ENCODE data around the gene TRAPPC3. TPM values are rescaled to one million over a fixed set of nuclear protein-coding genes. Genes with fewer than 3 reads are reported as not detected.

The TRAPPC3 gene
- total RNA-seq, 1 experiment from 2014 or later, result 86.6 TPM

DNA sequence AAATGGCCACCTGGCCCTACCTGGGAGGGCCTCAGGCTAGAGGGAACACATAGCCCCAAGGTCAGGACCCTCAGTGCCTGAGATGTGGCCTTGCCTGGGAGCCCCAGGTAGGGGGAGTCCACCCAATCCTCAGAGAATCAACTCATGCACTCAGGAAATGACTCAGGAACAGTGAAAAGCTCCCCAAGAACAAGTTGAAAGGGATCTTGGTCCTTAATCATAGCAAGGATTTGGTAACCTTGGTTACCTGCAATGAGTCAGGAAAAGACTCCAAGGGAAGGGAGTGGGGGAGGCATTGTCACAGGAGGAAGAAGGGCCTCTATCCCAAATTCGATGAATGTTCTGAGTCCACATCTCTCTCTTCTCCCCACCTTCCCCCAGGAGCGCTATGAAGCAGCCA, 23.7 kb upstream of the TRAPPC3 start:
- DNase-seq (ENCODE audit: low spot score), result peak; percentile 44
- Histone ChIP-seq H3K9me3 (ENCODE audit: low read depth, low read length, poor library complexity, severe bottlenecking) (no peaks in the 10 kb centered on the region), H3K36me3 (ENCODE audit: insufficient read depth, low read length, poor library complexity, severe bottlenecking) (peaks cover 63% of the 10 kb centered on the region), H3K27ac (ENCODE audit: low read depth, low read length, poor library complexity, severe bottlenecking) (no peak overlapping the region), H3K4me3 (ENCODE audit: low read depth, low read length, poor library complexity, severe bottlenecking) (no peak overlapping the region), H3K4me1 (ENCODE audit: insufficient read depth, low read length, poor library complexity, severe bottlenecking) (no peaks in the 10 kb centered on the region), H3K27me3 (replicated peaks; ENCODE audit: insufficient read depth, low read depth, low read length, poor library complexity) (no peaks in the 10 kb centered on the region)
- ChIA-PET POLR2A (ENCODE audit: low non-redundant PET) (no interaction called here), CTCF (no interaction called here)
- TF ChIP-seq, protein P1, sequence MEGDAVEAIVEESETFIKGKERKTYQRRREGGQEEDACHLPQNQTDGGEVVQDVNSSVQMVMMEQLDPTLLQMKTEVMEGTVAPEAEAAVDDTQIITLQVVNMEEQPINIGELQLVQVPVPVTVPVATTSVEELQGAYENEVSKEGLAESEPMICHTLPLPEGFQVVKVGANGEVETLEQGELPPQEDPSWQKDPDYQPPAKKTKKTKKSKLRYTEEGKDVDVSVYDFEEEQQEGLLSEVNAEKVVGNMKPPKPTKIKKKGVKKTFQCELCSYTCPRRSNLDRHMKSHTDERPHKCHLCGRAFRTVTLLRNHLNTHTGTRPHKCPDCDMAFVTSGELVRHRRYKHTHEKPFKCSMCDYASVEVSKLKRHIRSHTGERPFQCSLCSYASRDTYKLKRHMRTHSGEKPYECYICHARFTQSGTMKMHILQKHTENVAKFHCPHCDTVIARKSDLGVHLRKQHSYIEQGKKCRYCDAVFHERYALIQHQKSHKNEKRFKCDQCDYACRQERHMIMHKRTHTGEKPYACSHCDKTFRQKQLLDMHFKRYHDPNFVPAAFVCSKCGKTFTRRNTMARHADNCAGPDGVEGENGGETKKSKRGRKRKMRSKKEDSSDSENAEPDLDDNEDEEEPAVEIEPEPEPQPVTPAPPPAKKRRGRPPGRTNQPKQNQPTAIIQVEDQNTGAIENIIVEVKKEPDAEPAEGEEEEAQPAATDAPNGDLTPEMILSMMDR (conservative IDR thresholded peaks at IDR 0.05; ENCODE audit: low read depth, low read length), result no peak
- no peak for TF ChIP-seq EZH2 (IDR thresholded peaks at IDR 0.05; ENCODE audit: borderline replicate concordance, low read depth, low read length, poor library complexity, severe bottlenecking)
- intact Hi-C loops (cut with micrococcal nuclease; ENCODE audit: unreplicated experiment), result no loop called here
- no TSS peak for BruUV-seq (replicated peaks)

DNA sequence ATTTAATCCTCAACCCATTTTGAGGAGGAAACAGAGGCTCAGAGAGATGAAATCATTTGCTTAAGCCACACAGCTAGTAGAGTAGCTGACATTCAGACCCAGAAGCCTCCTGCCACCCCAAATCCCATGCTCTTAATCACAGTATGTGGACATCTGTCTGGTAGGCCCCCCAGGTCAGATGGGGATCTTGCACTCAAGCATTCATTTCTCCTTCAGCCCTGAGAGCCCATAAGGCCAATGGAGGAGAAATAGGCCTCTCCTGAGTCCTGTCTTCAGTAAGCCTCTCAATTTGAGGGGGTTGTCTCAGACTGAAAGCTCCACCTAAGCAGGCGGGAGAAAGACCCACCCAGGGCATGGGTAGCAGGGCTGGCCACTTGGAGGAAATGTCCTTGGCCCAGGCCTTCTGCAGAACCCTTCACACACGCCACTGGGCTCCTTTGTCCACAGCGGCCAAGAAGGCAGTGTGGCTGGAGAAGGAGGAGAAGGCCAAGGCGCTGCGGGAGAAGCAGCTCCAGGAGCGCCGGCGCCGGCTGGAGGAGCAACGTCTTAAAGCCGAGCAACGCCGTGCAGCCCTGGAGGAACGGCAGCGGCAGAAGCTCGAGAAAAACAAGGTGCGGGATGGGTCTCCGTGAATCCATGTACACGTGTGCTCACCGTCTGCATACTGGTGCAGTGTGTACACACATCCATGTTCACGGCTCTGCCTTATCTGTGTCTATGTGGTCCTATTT, 22.9 kb upstream of the TRAPPC3 start:
- intact Hi-C loops (cut with micrococcal nuclease; ENCODE audit: unreplicated experiment), result no loop called here

DNA sequence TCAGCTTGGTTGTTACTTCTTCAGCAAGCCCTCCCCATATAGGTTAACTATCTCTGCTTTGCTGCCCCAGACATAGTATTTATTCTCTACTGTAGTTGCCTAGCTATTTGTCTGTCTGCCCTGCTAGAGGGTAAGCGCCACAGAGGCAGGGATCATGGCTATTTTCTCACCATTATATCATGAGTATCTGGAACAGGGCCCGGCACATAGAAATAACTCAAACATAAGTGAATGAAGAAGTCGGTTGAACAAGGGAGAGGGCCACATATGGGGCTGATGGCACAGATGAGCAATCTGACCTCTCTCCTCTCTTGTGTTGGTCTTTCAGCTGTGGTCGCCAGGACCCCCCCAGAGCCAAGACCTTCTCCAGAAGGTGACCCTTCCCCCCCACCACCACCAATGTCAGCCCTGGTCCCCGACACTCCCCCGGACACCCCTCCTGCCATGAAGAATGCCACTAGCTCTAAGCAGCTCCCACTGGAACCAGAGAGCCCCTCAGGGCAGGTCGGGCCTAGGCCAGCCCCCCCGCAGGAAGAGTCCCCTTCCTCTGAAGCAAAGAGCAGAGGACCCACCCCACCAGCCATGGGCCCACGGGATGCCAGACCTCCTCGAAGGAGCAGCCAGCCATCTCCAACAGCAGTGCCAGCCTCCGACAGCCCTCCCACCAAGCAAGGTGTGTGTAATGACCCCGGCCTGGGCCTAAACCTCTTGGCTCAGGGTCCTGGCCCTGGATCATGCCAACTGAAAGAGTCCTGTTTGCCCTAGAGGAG, 21.5 kb upstream of the TRAPPC3 start:
- peaks cover 48% of the 10 kb centered on the region for H3K36me3 ChIP-seq (ENCODE audit: insufficient read depth, low read length, poor library complexity, severe bottlenecking)
- no peaks in the 10 kb centered on the region for H3K9me3 ChIP-seq (ENCODE audit: low read depth, low read length, poor library complexity, severe bottlenecking)
- TF ChIP-seq EZH2 (IDR thresholded peaks at IDR 0.05; ENCODE audit: borderline replicate concordance, low read depth, low read length, poor library complexity, severe bottlenecking), result no peak
- TF ChIP-seq, protein P1 (conservative IDR thresholded peaks at IDR 0.05; ENCODE audit: low read depth, low read length), result no peak
- no peak overlapping the region for H3K4me3 ChIP-seq (ENCODE audit: low read depth, low read length, poor library complexity, severe bottlenecking)
- no peak for DNase-seq (ENCODE audit: low spot score)
- ChIA-PET CTCF (no interaction called here), POLR2A (ENCODE audit: low non-redundant PET) (no interaction called here)
- intact Hi-C loops (cut with micrococcal nuclease; ENCODE audit: unreplicated experiment), result no loop called here
- BruUV-seq (replicated peaks), result no TSS peak
- no peak overlapping the region for H3K27ac ChIP-seq (ENCODE audit: low read depth, low read length, poor library complexity, severe bottlenecking)
- no peaks in the 10 kb centered on the region for H3K27me3 ChIP-seq (replicated peaks; ENCODE audit: insufficient read depth, low read depth, low read length, poor library complexity)
- no peaks in the 10 kb centered on the region for H3K4me1 ChIP-seq (ENCODE audit: insufficient read depth, low read length, poor library complexity, severe bottlenecking)

More for the DNA sequence above, 22.9 kb upstream of the TRAPPC3 start:
- TF ChIP-seq EZH2 (IDR thresholded peaks at IDR 0.05; ENCODE audit: borderline replicate concordance, low read depth, low read length, poor library complexity, severe bottlenecking), result no peak
- Histone ChIP-seq H3K9me3 (ENCODE audit: low read depth, low read length, poor library complexity, severe bottlenecking) (no peaks in the 10 kb centered on the region), H3K27me3 (replicated peaks; ENCODE audit: insufficient read depth, low read depth, low read length, poor library complexity) (no peaks in the 10 kb centered on the region), H3K4me3 (ENCODE audit: low read depth, low read length, poor library complexity, severe bottlenecking) (no peak overlapping the region), H3K4me1 (ENCODE audit: insufficient read depth, low read length, poor library complexity, severe bottlenecking) (no peaks in the 10 kb centered on the region), H3K36me3 (ENCODE audit: insufficient read depth, low read length, poor library complexity, severe bottlenecking) (peaks cover 55% of the 10 kb centered on the region), H3K27ac (ENCODE audit: low read depth, low read length, poor library complexity, severe bottlenecking) (no peak overlapping the region)
- DNase-seq (ENCODE audit: low spot score), result no peak
- CTCF ChIA-PET, result no interaction called here
- no TSS peak for BruUV-seq (replicated peaks)
- POLR2A ChIA-PET (ENCODE audit: low non-redundant PET), result no interaction called here
